NCI-H146 (cell line): ENCODE measurements around the gene TECR.
"Not testable (repeated sequence)": the region's sequence is repeated elsewhere in the genome, so short reads cannot be mapped to it uniquely, and the experiment has no call there.

Experiments
- DNase-seq: peaks from one replicate; lab custom pipeline; 2025; lab: John Stamatoyannopoulos, UW

The TECR gene

GRCh38 chr19:14585187-14585586, 55.8 kb downstream of the TECR start:
- DNase-seq, result not testable (repeated sequence)

GRCh38 chr19:14589433-14589832, 60.0 kb downstream of the TECR start:
- not testable (repeated sequence) for DNase-seq

GRCh38 chr19:14595558-14595957, 66.2 kb downstream of the TECR start:
- no peak for DNase-seq

GRCh38 chr19:14599548-14600147, 70.3 kb downstream of the TECR start:
- DNase-seq, result no peak

- DNase-seq, result no peak
Observed at GRCh38 chr19:14603990-14604387, 74.6 kb downstream of the TECR start.

GRCh38 chr19:14606627-14607026, 77.2 kb downstream of the TECR start:
- no peak for DNase-seq

- DNase-seq, result no peak
Observed at GRCh38 chr19:14611051-14611450, 81.7 kb downstream of the TECR start.

GRCh38 chr19:14612242-14612641, 82.8 kb downstream of the TECR start:
- not testable (repeated sequence) for DNase-seq

GRCh38 chr19:14612657-14613056, 83.3 kb downstream of the TECR start:
- DNase-seq, result no peak

- not testable (repeated sequence) for DNase-seq
Observed at GRCh38 chr19:14613399-14614098, 84.2 kb downstream of the TECR start.

- DNase-seq, result no peak
Observed at GRCh38 chr19:14614099-14614412, 84.7 kb downstream of the TECR start.
